T-helper 1 cell treated with Interleukin-12 subunit alpha and Interleukin-12 subunit beta and Interleukin-4 antibody, amounts not matched to agents 30 μg/mL and 1 μg/mL, for 36 hours (primary cell): ENCODE measurements around the gene PLEKHJ1.
"Not testable (repeated sequence)": the region's sequence is repeated elsewhere in the genome, so short reads cannot be mapped to it uniquely, and the experiment has no call there.

Experiments
- H3K27ac Mint-ChIP-seq: one replicate; pipeline ENCODE4 v1.8.0; 2021; ENCODE audit warnings: mild to moderate bottlenecking, mixed read lengths
- H3K27me3 Mint-ChIP-seq: one replicate; pipeline ENCODE4 v1.8.0; 2021; ENCODE audit warnings: low read depth, mixed read lengths
- H3K36me3 Mint-ChIP-seq: one replicate; pipeline ENCODE4 v1.8.0; 2021; ENCODE audit warnings: low read depth, mixed read lengths
- H3K4me1 Mint-ChIP-seq: one replicate; pipeline ENCODE4 v1.8.0; 2021; ENCODE audit warnings: low read depth, mixed read lengths
- H3K4me3 Mint-ChIP-seq: one replicate; pipeline ENCODE4 v1.8.0; 2021; ENCODE audit warnings: mild to moderate bottlenecking, moderate library complexity, mixed read lengths
- H3K9me3 Mint-ChIP-seq: one replicate; pipeline ENCODE4 v1.8.0; 2021; ENCODE audit warnings: mixed read lengths

PLEKHJ1 gene

DNA sequence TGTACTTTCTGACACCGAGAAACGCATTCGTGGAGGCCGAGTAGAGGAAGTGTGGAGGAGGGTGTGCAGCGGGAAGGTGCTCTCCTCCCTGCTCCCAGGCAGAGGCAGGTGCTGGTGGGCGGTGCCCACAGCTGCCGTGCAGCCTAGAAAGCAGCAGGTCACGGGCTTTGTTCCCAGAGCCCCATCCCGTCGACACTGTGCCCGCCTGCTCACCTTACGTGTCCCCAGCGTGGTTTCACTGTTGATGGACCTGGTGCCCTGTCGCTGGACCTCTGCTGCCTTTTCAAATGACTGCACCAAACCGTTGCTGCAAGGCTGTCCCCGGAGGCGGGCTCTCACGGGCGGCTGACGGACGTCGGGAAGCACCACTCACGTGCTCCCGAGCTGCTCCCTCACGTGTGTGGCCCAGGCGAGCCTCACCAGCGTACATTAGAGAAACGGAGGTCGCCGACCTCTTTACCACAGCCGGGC is 20.8 kb downstream of the PLEKHJ1 start:
- Mint-ChIP-seq H3K27ac (no peak overlapping the region), H3K36me3 (peaks cover 16% of the 10 kb centered on the region), H3K4me1 (peaks cover 8% of the 10 kb centered on the region), H3K27me3 (no peaks in the 10 kb centered on the region), H3K9me3 (no peaks in the 10 kb centered on the region), H3K4me3 (no peak overlapping the region)

DNA sequence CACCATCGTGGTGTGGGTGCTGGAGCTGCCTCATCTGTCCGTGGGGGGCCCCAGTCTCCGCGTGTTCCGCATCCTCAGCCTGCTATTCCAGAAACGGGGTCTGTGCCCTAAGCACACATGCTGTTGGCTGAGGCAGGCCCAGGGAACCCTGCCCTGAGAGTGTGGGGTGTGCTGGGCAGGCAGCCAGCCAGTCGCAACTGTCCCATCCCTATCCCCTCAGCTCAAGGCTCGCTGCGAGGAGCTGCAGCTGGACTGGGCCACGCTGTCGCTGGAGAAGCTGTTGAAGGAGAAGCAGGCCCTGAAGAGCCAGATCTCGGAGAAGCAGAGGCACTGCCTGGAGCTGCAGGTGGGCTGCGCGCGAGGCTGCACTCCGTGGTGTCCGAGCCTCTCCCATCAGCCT is 21.9 kb downstream of the PLEKHJ1 start:
- no peaks in the 10 kb centered on the region for H3K9me3 Mint-ChIP-seq
- H3K36me3 Mint-ChIP-seq: peaks cover 16% of the 10 kb centered on the region
- H3K4me1 Mint-ChIP-seq: peaks cover 8% of the 10 kb centered on the region
- H3K4me3 Mint-ChIP-seq: no peak overlapping the region
- H3K27ac Mint-ChIP-seq: no peak overlapping the region
- no peaks in the 10 kb centered on the region for H3K27me3 Mint-ChIP-seq

DNA sequence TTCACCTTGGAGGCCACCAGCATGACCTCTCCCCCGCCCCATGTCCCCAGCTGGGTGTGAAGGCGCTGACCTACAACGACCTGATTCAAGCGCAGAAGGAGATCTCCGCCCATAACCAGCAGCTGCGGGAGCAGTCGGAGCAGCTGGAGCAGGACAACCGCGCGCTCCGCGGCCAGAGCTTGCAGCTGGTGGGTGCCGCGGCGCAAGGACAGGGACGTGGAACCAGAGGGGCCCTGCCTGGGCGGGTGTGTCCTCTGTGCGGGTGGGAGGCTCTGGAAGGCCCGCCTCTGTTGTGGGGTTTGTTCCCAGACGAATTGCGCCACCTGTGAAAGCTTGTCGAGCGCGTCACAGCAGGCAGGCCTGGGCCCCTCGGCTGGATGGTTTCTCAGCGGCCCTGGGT is 22.3 kb downstream of the PLEKHJ1 start:
- Mint-ChIP-seq H3K4me3 (no peak overlapping the region), H3K4me1 (peaks cover 8% of the 10 kb centered on the region), H3K9me3 (no peaks in the 10 kb centered on the region), H3K36me3 (peaks cover 19% of the 10 kb centered on the region), H3K27me3 (no peaks in the 10 kb centered on the region), H3K27ac (no peak overlapping the region)

DNA sequence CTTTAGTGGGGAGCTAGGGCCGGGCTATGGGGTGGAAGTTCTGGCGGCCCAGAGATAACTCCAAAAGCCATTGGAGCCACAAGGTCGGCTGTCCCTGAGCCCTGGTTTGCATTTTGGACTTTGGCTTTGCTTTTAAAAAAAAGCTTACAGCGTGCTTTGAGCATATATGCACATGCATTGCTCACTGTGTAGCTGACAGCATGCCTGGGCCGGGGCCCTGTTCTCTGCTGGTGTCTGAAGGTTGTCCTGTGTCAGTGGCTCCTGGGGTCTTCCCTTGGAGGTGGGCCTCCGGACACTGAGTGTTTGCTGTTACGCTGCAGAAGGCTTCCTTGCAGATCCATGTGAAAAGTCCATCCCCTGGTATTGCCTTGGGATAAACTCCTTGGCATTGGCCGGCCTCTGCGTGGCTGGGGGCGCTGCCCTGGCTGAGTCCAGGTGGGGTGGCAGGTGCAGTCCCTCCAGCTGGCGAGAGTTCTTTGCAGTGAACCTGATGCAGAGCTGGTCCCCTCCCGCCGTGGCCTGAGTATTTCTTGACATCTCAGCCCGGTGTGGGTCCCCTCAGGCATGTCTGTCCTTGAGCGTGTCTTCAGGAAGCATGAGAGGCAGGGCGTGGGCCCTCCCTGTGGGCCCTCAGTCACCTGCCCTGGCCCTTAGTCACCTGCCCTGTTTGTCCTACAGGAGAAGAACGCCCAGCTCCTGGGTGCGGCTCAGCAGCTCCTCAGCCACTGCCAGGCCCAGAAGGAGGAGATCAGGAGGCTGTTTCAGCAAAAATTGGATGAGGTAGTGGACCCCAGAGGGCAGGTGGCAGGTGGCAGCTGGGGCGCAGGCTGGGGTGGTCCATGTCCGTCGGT is 23.0 kb downstream of the PLEKHJ1 start:
- peaks cover 19% of the 10 kb centered on the region for H3K36me3 Mint-ChIP-seq
- H3K4me1 Mint-ChIP-seq: peaks cover 8% of the 10 kb centered on the region
- H3K27me3 Mint-ChIP-seq: no peaks in the 10 kb centered on the region
- no peak overlapping the region for H3K27ac Mint-ChIP-seq
- H3K4me3 Mint-ChIP-seq: no peak overlapping the region
- no peaks in the 10 kb centered on the region for H3K9me3 Mint-ChIP-seq

DNA sequence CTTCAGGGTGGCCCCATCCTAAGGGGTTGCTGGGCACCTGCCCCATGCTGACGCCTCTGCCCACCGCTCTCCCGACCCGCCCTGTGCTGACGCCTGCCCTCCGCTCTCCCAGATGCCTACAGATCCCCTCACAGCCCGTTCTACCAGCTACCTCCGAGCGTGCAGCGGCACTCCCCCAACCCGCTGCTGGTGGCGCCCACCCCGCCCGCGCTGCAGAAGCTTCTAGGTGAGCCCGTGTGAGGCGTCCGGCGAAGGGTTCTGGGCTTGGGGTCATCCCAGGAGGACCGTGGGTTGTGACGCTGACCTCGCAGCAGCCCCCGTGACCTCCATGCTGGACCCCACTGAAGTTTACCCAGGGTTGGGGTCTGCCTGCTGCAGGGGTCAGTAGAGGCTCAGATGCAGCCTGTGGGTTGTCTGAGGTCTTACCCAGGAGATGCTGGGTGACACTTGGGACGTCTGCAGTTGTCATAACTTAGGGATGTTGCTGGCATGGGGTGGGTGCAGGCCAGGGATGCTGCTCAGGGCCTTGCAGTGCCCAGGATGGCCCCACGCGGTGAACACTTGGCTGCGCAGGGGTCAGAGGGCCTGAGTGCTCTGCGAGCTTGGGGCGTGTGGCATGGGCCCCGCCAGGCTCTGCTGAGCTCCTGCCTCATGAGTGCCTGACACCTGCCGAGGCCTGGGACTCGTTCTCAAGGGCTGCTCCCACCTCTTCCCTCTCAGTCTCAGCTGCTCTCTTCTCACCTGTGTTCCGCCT is 25.0 kb downstream of the PLEKHJ1 start:
- H3K4me3 Mint-ChIP-seq: no peak overlapping the region
- H3K4me1 Mint-ChIP-seq: peaks cover 8% of the 10 kb centered on the region
- H3K9me3 Mint-ChIP-seq: no peaks in the 10 kb centered on the region
- peaks cover 18% of the 10 kb centered on the region for H3K36me3 Mint-ChIP-seq
- no peaks in the 10 kb centered on the region for H3K27me3 Mint-ChIP-seq
- no peak overlapping the region for H3K27ac Mint-ChIP-seq

DNA sequence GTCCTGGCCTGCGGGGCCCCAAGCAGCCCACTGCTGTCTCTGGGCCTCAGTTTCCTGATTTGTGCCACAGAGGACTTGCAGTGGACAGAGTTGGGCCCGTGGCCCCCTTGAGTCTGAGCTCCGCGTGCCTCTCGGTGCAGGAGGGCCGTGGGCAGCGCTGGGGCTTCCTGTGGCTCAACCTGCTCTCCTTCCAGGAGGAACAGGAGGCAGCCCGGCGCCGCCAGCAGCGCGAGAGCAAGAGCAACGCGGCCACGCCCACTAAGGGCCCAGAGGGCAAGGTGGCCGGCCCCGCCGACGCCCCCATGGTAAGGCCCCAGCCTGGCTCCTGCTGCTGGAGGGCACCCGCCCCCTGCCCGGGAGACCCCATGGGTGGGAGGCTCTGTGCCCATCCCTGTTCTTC is 25.9 kb downstream of the PLEKHJ1 start:
- Mint-ChIP-seq H3K36me3 (peaks cover 18% of the 10 kb centered on the region), H3K9me3 (no peaks in the 10 kb centered on the region), H3K27ac (no peak overlapping the region), H3K4me3 (no peak overlapping the region), H3K27me3 (no peaks in the 10 kb centered on the region), H3K4me1 (peaks cover 8% of the 10 kb centered on the region)

DNA sequence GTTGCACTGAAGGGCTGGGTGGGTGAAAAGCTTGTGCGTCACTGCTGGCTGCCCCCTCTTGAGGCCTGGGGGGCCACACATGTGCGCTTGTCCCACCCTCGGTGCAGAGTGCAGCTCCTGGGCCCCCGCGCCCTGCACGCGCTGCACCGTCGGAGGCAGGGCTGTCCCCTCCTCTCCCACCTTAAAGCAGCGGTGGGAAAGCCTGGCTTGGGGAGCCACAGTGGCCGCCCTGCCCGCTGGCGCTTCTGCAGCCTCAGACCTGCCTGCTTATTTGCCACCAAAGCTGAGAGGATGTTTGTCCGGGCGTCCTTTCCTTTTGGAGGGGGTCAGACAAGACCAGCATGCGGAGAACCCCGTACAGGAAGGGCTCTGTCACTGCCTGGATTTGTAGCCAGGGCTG is 26.7 kb downstream of the PLEKHJ1 start:
- peaks cover 16% of the 10 kb centered on the region for H3K36me3 Mint-ChIP-seq
- no peak overlapping the region for H3K4me3 Mint-ChIP-seq
- no peak overlapping the region for H3K27ac Mint-ChIP-seq
- H3K9me3 Mint-ChIP-seq: no peaks in the 10 kb centered on the region
- no peaks in the 10 kb centered on the region for H3K27me3 Mint-ChIP-seq
- H3K4me1 Mint-ChIP-seq: peaks cover 5% of the 10 kb centered on the region

DNA sequence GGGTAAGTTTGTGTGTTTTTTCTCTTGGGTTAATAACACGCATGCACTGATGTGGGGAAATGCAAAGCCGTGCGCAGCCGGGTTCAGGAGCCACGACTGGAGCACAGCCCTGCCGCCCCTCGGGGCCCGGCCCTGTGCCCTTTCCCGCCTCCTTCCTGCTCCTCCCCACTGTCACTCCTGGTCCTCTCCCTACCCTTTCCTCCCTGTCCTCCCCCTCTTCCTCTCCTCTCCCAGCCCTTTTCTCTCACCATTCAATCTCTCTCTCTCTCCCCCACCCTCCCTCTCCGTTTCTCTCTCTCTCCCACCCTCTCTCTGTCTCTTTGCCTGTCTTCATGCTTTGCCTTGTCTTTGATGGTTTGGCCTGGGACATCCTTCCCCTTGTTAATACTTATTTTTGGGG is 27.2 kb downstream of the PLEKHJ1 start:
- Mint-ChIP-seq H3K4me3 (no peak overlapping the region), H3K36me3 (peaks cover 16% of the 10 kb centered on the region), H3K27me3 (no peaks in the 10 kb centered on the region), H3K27ac (no peak overlapping the region), H3K4me1 (peaks cover 5% of the 10 kb centered on the region), H3K9me3 (no peaks in the 10 kb centered on the region)

DNA sequence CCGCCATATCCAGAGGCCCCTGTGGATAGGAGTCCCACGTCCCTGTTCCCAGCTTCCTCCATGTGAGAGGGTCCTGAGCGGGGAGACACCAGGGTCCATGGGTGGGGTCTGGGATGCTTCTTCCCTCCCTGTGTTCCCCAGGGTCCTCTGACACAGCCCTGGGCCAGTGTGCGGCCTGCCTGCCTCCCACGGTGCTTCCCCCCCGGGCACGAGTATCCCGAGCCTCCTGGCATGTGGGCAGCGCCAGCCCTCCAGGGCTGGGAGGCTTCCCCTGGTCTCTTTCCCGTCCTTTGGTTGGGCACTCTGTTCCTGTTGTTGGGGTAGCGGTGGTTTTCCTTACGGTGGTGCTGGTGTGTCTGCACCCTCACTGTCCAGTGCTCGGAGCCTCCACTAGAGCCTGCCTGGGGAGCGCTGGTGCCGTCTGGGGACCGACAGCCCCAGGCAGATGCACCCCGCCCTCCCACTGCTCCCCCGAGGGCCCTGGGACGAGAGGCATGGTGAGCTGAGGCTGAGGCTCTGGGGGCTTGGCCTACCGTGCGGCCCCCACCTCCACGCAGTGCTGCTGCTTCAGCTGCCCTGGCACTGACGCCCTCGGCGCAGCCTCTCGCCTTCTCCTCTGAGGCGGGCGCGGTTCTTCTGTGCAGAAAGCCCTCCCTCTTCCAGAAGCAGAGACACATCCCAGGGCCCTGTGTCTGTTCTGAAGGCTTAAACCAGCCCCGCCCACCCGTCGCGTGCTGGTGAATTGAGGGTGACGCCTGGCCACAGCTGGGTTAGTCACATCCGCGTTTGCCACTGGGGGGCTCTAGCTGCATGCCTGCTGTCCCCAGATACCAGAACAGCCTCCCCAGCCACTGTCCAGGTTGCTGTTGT is 27.9 kb downstream of the PLEKHJ1 start:
- no peaks in the 10 kb centered on the region for H3K9me3 Mint-ChIP-seq
- H3K27me3 Mint-ChIP-seq: no peaks in the 10 kb centered on the region
- no peak overlapping the region for H3K27ac Mint-ChIP-seq
- peaks cover 3% of the 10 kb centered on the region for H3K4me1 Mint-ChIP-seq
- no peak overlapping the region for H3K4me3 Mint-ChIP-seq
- H3K36me3 Mint-ChIP-seq: peaks cover 14% of the 10 kb centered on the region

DNA sequence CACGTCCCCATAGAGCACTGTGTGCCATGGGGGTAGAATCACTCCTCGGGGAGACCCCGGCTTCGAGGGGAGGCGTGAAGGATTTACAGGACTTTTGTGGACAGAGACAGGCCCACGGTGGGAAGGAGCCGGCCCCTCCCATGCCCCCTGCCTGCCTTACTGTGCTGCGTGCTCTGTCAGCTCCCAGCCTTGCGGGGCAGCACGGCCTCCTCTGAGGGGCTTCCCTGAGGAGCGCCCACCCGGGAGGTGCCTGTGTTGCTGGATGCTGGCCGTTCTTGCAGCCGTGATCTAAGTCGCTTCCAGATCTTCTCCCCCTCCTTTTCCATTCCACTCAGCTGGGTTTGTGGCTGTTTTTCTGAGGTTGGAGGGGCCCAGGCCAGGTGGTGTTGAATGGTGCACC is 29.1 kb downstream of the PLEKHJ1 start:
- peaks cover 12% of the 10 kb centered on the region for H3K36me3 Mint-ChIP-seq
- peaks cover 2% of the 10 kb centered on the region for H3K4me1 Mint-ChIP-seq
- no peak overlapping the region for H3K27ac Mint-ChIP-seq
- H3K4me3 Mint-ChIP-seq: no peak overlapping the region
- no peaks in the 10 kb centered on the region for H3K9me3 Mint-ChIP-seq
- no peaks in the 10 kb centered on the region for H3K27me3 Mint-ChIP-seq

DNA sequence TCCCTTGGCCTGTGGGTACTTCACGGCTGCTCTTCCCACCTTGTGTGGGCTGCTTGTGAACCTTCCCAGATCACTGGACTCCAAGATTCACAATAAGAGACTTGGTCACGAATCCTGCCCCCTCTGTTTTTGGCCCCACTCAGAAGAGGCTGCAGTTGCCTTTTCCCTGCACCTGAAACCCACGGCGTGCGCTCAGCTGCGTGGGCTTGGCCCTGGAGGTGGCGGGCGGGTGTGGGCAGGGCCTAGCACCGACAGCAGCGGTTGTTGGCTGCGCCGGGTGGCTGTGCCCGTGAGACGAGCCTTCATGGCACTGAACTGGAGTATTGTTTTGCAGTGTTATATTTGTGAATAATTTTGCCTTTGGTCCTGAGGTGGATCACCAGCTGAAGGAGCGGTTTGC is 33.8 kb downstream of the PLEKHJ1 start:
- no peaks in the 10 kb centered on the region for H3K27me3 Mint-ChIP-seq
- no peak overlapping the region for H3K4me3 Mint-ChIP-seq
- no peaks in the 10 kb centered on the region for H3K4me1 Mint-ChIP-seq
- H3K9me3 Mint-ChIP-seq: no peaks in the 10 kb centered on the region
- no peak overlapping the region for H3K27ac Mint-ChIP-seq
- H3K36me3 Mint-ChIP-seq: peaks cover 4% of the 10 kb centered on the region

DNA sequence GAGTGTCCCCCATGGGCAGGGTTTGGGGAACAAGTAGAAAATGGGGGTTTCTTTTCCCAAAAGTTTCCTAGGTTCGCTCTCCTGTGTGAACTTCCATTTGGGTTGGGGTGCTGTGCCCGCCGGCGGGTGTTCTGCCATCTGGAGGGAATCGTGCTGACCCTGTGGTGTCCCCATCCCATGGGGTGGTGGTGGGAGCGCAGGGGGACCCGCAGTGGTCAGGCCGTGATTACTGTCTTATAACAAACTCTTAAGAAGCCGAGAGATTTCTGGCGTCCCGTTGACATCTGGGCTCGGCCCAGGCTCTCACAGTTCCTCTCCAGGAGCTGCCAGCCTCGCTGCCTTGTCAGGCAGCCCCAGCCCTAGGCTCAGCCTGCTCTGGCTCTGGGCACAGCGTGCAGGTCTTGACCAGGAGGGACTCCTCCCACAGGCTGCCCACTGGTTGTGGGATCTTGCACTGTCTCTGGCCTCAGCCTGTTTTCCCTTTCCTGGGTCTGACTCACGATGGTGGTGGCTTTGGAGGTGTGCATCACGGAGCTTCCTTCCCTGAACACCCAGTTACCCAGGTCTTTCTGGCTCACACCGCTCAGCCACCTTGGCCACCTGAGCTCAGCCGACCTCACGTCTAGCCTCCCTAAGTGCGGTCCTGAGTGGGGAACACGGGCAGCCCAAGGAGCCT is 34.5 kb downstream of the PLEKHJ1 start:
- H3K4me3 Mint-ChIP-seq: no peak overlapping the region
- H3K27me3 Mint-ChIP-seq: no peaks in the 10 kb centered on the region
- no peaks in the 10 kb centered on the region for H3K9me3 Mint-ChIP-seq
- peaks cover 3% of the 10 kb centered on the region for H3K36me3 Mint-ChIP-seq
- no peak overlapping the region for H3K27ac Mint-ChIP-seq
- H3K4me1 Mint-ChIP-seq: no peaks in the 10 kb centered on the region

DNA sequence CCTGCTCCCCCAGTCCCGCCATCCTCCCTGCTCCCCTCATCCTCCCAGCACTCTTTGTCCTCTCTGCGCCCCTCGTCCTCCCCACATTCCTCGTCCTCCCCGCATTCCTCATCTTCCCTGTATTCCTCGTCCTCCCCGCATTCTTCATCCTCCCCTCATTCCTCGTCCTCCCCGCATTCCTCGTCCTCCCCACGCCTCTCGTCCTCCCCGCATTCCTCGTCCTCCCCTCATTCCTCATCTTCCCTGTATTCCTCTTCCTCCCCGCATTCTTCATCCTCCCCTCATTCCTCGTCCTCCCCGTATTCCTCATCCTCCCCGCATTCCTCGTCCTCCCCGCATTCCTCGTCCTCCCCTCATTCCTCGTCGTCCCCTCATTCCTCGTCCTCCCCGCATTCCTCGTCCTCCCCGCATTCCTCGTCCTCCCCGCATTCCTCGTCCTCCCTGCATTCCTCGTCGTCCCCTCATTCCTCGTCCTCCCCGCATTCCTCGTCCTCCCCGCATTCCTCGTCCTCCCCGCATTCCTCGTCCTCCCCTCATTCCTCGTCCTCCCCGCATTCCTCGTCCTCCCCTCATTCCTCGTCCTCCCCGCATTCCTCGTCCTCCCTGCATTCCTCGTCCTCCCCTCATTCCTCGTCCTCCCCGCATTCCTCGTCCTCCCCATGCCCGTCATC is 35.4 kb downstream of the PLEKHJ1 start:
- H3K27me3 Mint-ChIP-seq, H3K27ac Mint-ChIP-seq, H3K36me3 Mint-ChIP-seq, H3K4me3 Mint-ChIP-seq, H3K4me1 Mint-ChIP-seq, H3K9me3 Mint-ChIP-seq: not testable (repeated sequence)
